NK-92 (cell line): Measurements from ENCODE around the gene ECE2.
A peak's percentile ranks its signal among the peaks of the same experiment; 100 is the strongest.

Experiments
- DNase-seq: peaks from one replicate; lab custom pipeline; 2025; ENCODE audit not compliant: unreplicated experiment; lab: John Stamatoyannopoulos, UW

The ECE2 gene

GRCh38 chr3:184311633-184312032, 35.8 kb downstream of the ECE2 start:
- no peak for DNase-seq

- peak; percentile 70 for DNase-seq
These were observed 38.5 kb downstream of the ECE2 start, which contains the start of gene EIF4G1 for GRCh38 chr3:184314363-184314699. Gene EIF4G1, plus strand, starts transcription at chr3:184314606. Its CDS starts 1,191 bp downstream, at chr3:184315797.

- no peak for DNase-seq
These were observed 39.1 kb downstream of the ECE2 start for GRCh38 chr3:184314700-184315542.

- DNase-seq: no peak
These were observed 39.7 kb downstream of the ECE2 start for GRCh38 chr3:184315543-184315867.

GRCh38 chr3:184315871-184316661, 40.2 kb downstream of the ECE2 start:
- DNase-seq: no peak

GRCh38 chr3:184316792-184317191, 41.0 kb downstream of the ECE2 start:
- no peak for DNase-seq

GRCh38 chr3:184317201-184317600, 41.4 kb downstream of the ECE2 start:
- DNase-seq: no peak

GRCh38 chr3:184320104-184320445, 44.3 kb downstream of the ECE2 start:
- no peak for DNase-seq

GRCh38 chr3:184321666-184322065, 45.8 kb downstream of the ECE2 start:
- no peak for DNase-seq

- DNase-seq: no peak
These were observed 47.1 kb downstream of the ECE2 start for GRCh38 chr3:184322731-184323487.

- no peak for DNase-seq
These were observed 47.9 kb downstream of the ECE2 start for GRCh38 chr3:184323696-184324095.

GRCh38 chr3:184325269-184325668, 49.4 kb downstream of the ECE2 start:
- no peak for DNase-seq

GRCh38 chr3:184325715-184326369, 50.0 kb downstream of the ECE2 start:
- no peak for DNase-seq

- no peak for DNase-seq
These were observed 51.3 kb downstream of the ECE2 start for GRCh38 chr3:184327171-184327570.

GRCh38 chr3:184328516-184328915, 52.7 kb downstream of the ECE2 start:
- no peak for DNase-seq

GRCh38 chr3:184332370-184333090, 56.7 kb downstream of the ECE2 start:
- DNase-seq: no peak

GRCh38 chr3:184333190-184333589, 57.4 kb downstream of the ECE2 start:
- DNase-seq: no peak

- DNase-seq: no peak
These were observed 57.9 kb downstream of the ECE2 start for GRCh38 chr3:184333700-184334099.

GRCh38 chr3:184334470-184335158, 58.8 kb downstream of the ECE2 start:
- DNase-seq: no peak

- no peak for DNase-seq
These were observed 59.5 kb downstream of the ECE2 start for GRCh38 chr3:184335291-184335660.
